Upper lobe of left lung (tissue), 4 donors: ENCODE measurements around the gene CRYBG1.

Source experiments
- POLR2A ChIP-seq, 4 donors: fragments of 450-650 bp; IDR thresholded peaks; one replicate each; pipeline ENCODE4 v1.5.1; 2016 to 2017; ENCODE audit warnings: antibody characterized with exemption in 4 of 4, mild to moderate bottlenecking in 2 of 4
- POLR2AphosphoS5 ChIP-seq, 2 donors: sonication (generic); formaldehyde crosslinking; IDR thresholded peaks; one replicate each; pipeline ENCODE4 v1.5.1; 2017; ENCODE audit warnings: antibody characterized with exemption in 2 of 2
- TF ChIP-seq, protein P1 (sequence below), 6 experiments: fragments of 450-650 bp in 4 of 6; fragments of 200-600 bp in 2 of 6; sonication (generic) in 2 of 6; IDR thresholded peaks; one replicate each; pipeline ENCODE4 v1.5.1; 2016 to 2019; ENCODE audit warnings: antibody characterized with exemption in 6 of 6

DNA sequence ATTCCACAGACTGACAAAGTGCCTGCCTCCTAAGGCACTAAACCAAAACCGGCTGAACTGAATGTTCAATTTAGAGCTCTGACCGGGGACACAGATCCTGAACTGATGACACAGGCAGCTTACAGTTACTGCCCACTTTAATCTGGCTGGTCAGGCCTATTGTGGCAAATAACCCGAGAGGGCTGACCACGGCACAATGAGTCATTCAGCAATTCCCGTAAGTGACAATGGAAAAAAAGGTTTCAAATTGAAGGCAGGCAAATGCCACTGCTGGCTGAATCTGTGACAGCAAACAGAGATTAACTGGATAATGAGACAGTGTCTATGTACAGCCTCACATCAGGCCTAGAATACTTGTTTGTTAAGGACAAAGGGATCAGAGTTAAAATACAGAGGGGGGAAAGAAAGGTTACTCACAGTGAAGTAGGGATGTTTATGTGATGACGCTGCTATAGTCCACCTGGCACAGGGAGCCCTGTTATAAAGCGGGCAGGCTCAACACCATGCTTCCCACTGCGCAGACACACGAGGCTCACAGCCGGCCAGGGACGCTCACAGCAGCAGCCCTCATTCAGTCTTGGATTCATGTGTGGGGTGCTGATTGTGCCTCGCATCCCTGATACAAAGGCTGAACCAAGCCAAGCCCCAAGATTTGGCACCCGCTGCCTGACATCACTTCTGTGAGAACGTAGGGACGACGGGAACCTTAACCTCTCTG is 214.4 kb downstream of the CRYBG1 start:
- TF ChIP-seq POLR2AphosphoS5 (IDR thresholded peaks at IDR 0.05) (no peak), POLR2A (IDR thresholded peaks at IDR 0.05) (no peak)
- TF ChIP-seq, protein P1, sequence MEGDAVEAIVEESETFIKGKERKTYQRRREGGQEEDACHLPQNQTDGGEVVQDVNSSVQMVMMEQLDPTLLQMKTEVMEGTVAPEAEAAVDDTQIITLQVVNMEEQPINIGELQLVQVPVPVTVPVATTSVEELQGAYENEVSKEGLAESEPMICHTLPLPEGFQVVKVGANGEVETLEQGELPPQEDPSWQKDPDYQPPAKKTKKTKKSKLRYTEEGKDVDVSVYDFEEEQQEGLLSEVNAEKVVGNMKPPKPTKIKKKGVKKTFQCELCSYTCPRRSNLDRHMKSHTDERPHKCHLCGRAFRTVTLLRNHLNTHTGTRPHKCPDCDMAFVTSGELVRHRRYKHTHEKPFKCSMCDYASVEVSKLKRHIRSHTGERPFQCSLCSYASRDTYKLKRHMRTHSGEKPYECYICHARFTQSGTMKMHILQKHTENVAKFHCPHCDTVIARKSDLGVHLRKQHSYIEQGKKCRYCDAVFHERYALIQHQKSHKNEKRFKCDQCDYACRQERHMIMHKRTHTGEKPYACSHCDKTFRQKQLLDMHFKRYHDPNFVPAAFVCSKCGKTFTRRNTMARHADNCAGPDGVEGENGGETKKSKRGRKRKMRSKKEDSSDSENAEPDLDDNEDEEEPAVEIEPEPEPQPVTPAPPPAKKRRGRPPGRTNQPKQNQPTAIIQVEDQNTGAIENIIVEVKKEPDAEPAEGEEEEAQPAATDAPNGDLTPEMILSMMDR (IDR thresholded peaks at IDR 0.05): no peak
